ENCODE data around the gene SLC5A5.

SLC5A5 gene

GRCh38 chr19:17932485-17933338 is 61.0 kb downstream of the SLC5A5 start, which contains the start of gene CCDC124 (continued):
- TF ChIP-seq BCL6B (tag by site-specific recombination; IDR thresholded peaks at IDR 0.05) (no peak), ZNF610 (tag by site-specific recombination; IDR thresholded peaks at IDR 0.05; ENCODE audit: borderline replicate concordance) (peak; percentile 67; the same call in 1 of the 2 replicates), PATZ1 (tag by site-specific recombination; IDR thresholded peaks at IDR 0.05) (peak; percentile 60), KLF10 (tag by site-specific recombination; IDR thresholded peaks at IDR 0.05) (peak; percentile 75), ZSCAN16 (tag by site-specific recombination; IDR thresholded peaks at IDR 0.05) (no peak), ZNF24 (tag by site-specific recombination; IDR thresholded peaks at IDR 0.05) (peak; percentile 58; the same call in 1 of the 2 replicates), REST (tag by site-specific recombination; IDR thresholded peaks at IDR 0.05) (0 out of 2 replicates have a peak, but pooled peaks have one; percentile 13), ZNF623 (tag by site-specific recombination; IDR thresholded peaks at IDR 0.05) (0 out of 2 replicates have a peak, but pooled peaks have one; percentile 25), ZNF394 (tag by site-specific recombination; IDR thresholded peaks at IDR 0.05; ENCODE audit: borderline replicate concordance) (peak; percentile 80), ZNF449 (tag by site-specific recombination; IDR thresholded peaks at IDR 0.05) (peak; percentile 31; the same call in 1 of the 2 replicates), ZNF692 (tag by site-specific recombination; IDR thresholded peaks at IDR 0.05) (peak; percentile 96), PRDM10 (tag by site-specific recombination; IDR thresholded peaks at IDR 0.05) (peak; percentile 45; the same call in 1 of the 2 replicates), ZNF148 (tag by site-specific recombination; IDR thresholded peaks at IDR 0.05; ENCODE audit: borderline replicate concordance) (no peak; the same call in 1 of the 2 replicates), ZNF600 (tag by site-specific recombination; IDR thresholded peaks at IDR 0.05) (no peak), ZNF362 (tag by site-specific recombination; IDR thresholded peaks at IDR 0.05) (no peak), ZSCAN5A (tag by site-specific recombination; IDR thresholded peaks at IDR 0.05) (no peak)
